GM12878 (cell line): ENCODE measurements around the gene LDLRAD3. TPM values are rescaled to one million over a fixed set of nuclear protein-coding genes. Genes with fewer than 3 reads are reported as not detected.

Experiments used
- ATAC-seq: fragments of 200-7000 bp; cut with Tn5 transposase; 3 replicates; pipeline ENCODE4 v1.9.1; 2020; ENCODE audit warnings: mild to moderate bottlenecking, moderate library complexity
- BruUV-seq: library from RNA; stranded (reverse); fragments of 400-500 nt; replicated peaks from 2 replicates; lab custom pipeline; 2021; lab: Mats Ljungman, UMichigan
- CTCF ChIA-PET: fragments of 300-600 bp; sonication (Branson Sonifier 250); formaldehyde crosslinking; extraction: SDS; loops from one replicate; lab custom pipeline; 2021; ENCODE audit warnings: inconsistent platforms; lab: Yijun Ruan, JAX
- POLR2A ChIA-PET: fragments of 350-600 bp; formaldehyde crosslinking; extraction: SDS; loops from one replicate; lab custom pipeline; 2021; ENCODE audit warnings: inconsistent platforms; lab: Charles Lee
- RAD21 ChIA-PET: fragments of 300-600 bp; sonication (Branson Sonifier 250); formaldehyde crosslinking; loops from one replicate; lab custom pipeline; 2023; ENCODE audit warnings: antibody characterized with exemption; ENCODE audit not compliant: unreplicated experiment; lab: Charles Lee
- SMC1A ChIA-PET: fragments of 300-600 bp; sonication (Branson Sonifier 250); formaldehyde crosslinking; loops from one replicate; lab custom pipeline; 2023; ENCODE audit not compliant: unreplicated experiment, uncharacterized antibody; lab: Charles Lee
- DNase-seq: peaks from one replicate; pipeline ENCODE4 v3.0.0-alpha.2; 2011; ENCODE audit warnings: low read depth, low spot score
- FAIRE-seq: peaks from 3 replicates; lab custom pipeline; 2011; peaks lifted over from hg19 to GRCh38; lab: Jason Lieb, UNC
- H2AFZ ChIP-seq: 2 replicates; pipeline ENCODE4 v1.6.0; 2011; ENCODE audit warnings: low read depth, low read length, control low read depth; ENCODE audit not compliant: control insufficient read depth
- H3K27ac ChIP-seq: 2 replicates; pipeline ENCODE4 v1.5.1; 2011; ENCODE audit warnings: control low read depth; ENCODE audit not compliant: control insufficient read depth, insufficient read depth
- H3K27me3 ChIP-seq, 2 experiments: replicated peaks in 1 of 2; 2 replicates each; pipeline versions ENCODE4 v1.6.0 to v1.6.1; 2011; ENCODE audit warnings: low read length in 1 of 2; ENCODE audit not compliant: control insufficient read depth in 2 of 2, insufficient read depth in 2 of 2
- H3K36me3 ChIP-seq, 2 experiments: 2 replicates each; pipeline ENCODE4 v1.5.1; 2011; ENCODE audit warnings: low read length in 1 of 2; ENCODE audit not compliant: control insufficient read depth in 2 of 2, insufficient read depth in 2 of 2
- H3K4me1 ChIP-seq: 2 replicates; pipeline ENCODE4 v1.6.1; 2011; ENCODE audit warnings: mild to moderate bottlenecking, low read length, moderate library complexity, mixed read lengths; ENCODE audit not compliant: control insufficient read depth, insufficient read depth
- H3K4me2 ChIP-seq: 2 replicates; pipeline ENCODE4 v1.6.0; 2011; ENCODE audit warnings: control low read depth; ENCODE audit not compliant: control insufficient read depth, insufficient read depth
- H3K4me3 ChIP-seq: fragments of 200-600 bp; sonication (generic); 2 replicates; pipeline ENCODE4 v1.5.1; 2016
- H3K79me2 ChIP-seq: 2 replicates; pipeline ENCODE4 v1.6.0; 2011; ENCODE audit warnings: low read length; ENCODE audit not compliant: control insufficient read depth, insufficient read depth
- H3K9ac ChIP-seq: 2 replicates; pipeline ENCODE4 v1.8.0; 2011; ENCODE audit warnings: low read length, control low read depth, mixed read lengths; ENCODE audit not compliant: control insufficient read depth, insufficient read depth
- H3K9me3 ChIP-seq: replicated peaks from 3 replicates; pipeline ENCODE4 v1.5.1; 2011; ENCODE audit warnings: mild to moderate bottlenecking, low read length; ENCODE audit not compliant: control insufficient read depth, insufficient read depth
- H4K20me1 ChIP-seq: 2 replicates; pipeline ENCODE4 v1.6.0; 2011; ENCODE audit not compliant: control insufficient read depth, insufficient read depth
- ATF3 ChIP-seq: IDR thresholded peaks from 2 replicates; pipeline ENCODE4 v1.6.1; 2011; ENCODE audit warnings: low read depth, mild to moderate bottlenecking, low read length, moderate library complexity, borderline replicate concordance; ENCODE audit errors: extremely low read depth
- BACH1 ChIP-seq: fragments of 450-650 bp; IDR thresholded peaks from 2 replicates; pipeline ENCODE4 v1.6.1; 2017; ENCODE audit warnings: mild to moderate bottlenecking, borderline replicate concordance
- CHD2 ChIP-seq: IDR thresholded peaks from 2 replicates; pipeline ENCODE4 v1.6.1; 2011; ENCODE audit warnings: low read depth, low read length, improper control_type of control experiment, borderline replicate concordance
- EGR1 ChIP-seq, 2 experiments: IDR thresholded peaks; 1 replicate in 1 of 2; 2 replicates in 1 of 2; pipeline ENCODE4 v1.6.1; 2011 to 2012; ENCODE audit warnings: low read depth in 2 of 2, low read length in 2 of 2, borderline replicate concordance in 1 of 2, mild to moderate bottlenecking in 1 of 2, moderate library complexity in 1 of 2
- FOXM1 ChIP-seq: IDR thresholded peaks from 2 replicates; pipeline ENCODE4 v1.6.1; 2012; ENCODE audit warnings: low read depth, mild to moderate bottlenecking, inconsistent platforms, low read length, moderate library complexity
- HDAC6 ChIP-seq: fragments of 200-600 bp; sonication (generic); IDR thresholded peaks from one replicate; pipeline ENCODE4 v1.8.0; 2017; ENCODE audit warnings: antibody characterized with exemption; ENCODE audit not compliant: unreplicated experiment
- HDGF ChIP-seq: fragments of 450-650 bp; IDR thresholded peaks from 2 replicates; pipeline ENCODE4 v1.6.1; 2016; ENCODE audit warnings: antibody characterized with exemption
- LARP7 ChIP-seq: fragments of 450-650 bp; IDR thresholded peaks from 2 replicates; pipeline ENCODE4 v1.6.1; 2017; ENCODE audit warnings: mild to moderate bottlenecking
- MLLT1 ChIP-seq: fragments of 450-650 bp; IDR thresholded peaks from 2 replicates; pipeline ENCODE4 v1.6.1; 2016; ENCODE audit warnings: mild to moderate bottlenecking
- NFIC ChIP-seq: IDR thresholded peaks from 2 replicates; pipeline ENCODE4 v1.6.1; 2012; ENCODE audit warnings: low read depth, mild to moderate bottlenecking, inconsistent platforms, low read length, moderate library complexity
- NFXL1 ChIP-seq: fragments of 450-650 bp; IDR thresholded peaks from 2 replicates; pipeline ENCODE4 v1.6.1; 2017; ENCODE audit warnings: antibody characterized with exemption, mild to moderate bottlenecking, borderline replicate concordance
- NFYA ChIP-seq: IDR thresholded peaks from 2 replicates; pipeline ENCODE4 v1.6.1; 2011; ENCODE audit warnings: low read depth, mild to moderate bottlenecking, low read length, improper control_type of control experiment, borderline replicate concordance
- SREBF2 ChIP-seq: IDR thresholded peaks from 2 replicates; pipeline ENCODE4 v1.6.1; 2012; ENCODE audit warnings: mild to moderate bottlenecking, low read length
- SRF ChIP-seq, 2 experiments: IDR thresholded peaks; 2 replicates each; pipeline ENCODE4 v1.6.1; 2011; ENCODE audit warnings: low read depth in 2 of 2, low read length in 2 of 2, mild to moderate bottlenecking in 1 of 2, moderate library complexity in 1 of 2
- ZBTB33 ChIP-seq: fragments of 450-650 bp; IDR thresholded peaks from 2 replicates; pipeline ENCODE4 v1.6.1; 2017; ENCODE audit warnings: mild to moderate bottlenecking
- WGBS: methylation state at CpG from one replicate; pipeline ENCODE4 v1.1.6; 2016; ENCODE audit warnings: low lambda C conversion rate; ENCODE audit not compliant: insufficient replicate concordance, insufficient coverage; ENCODE audit errors: missing lambda C conversion rate; 5-methylcytosine and 5-hydroxymethylcytosine counted together
- in situ Hi-C: fragments of 300-500 bp; cut with MboI; formaldehyde crosslinking; loops from 9 replicates; pipeline ENCODE4 v1.14.3; 2018; ENCODE audit warnings: mixed read lengths
- intact Hi-C: fragments of 100-400 bp; cut with micrococcal nuclease; formaldehyde crosslinking; loops from one replicate; pipeline ENCODE4 v1.14.2; 2022; ENCODE audit not compliant: unreplicated experiment
- polyA plus RNA-seq, 11 experiments: library from polyadenylated mRNA; depleted of rRNA in 4 of 11; unstranded in 6 of 11; stranded (reverse) in 5 of 11; fragments of >200 nt; fragmentation: Nextera tagmentation in 4 of 11; fragmentation: Illumina TruSeq in 1 of 11; extraction: Ambion mirVana in 4 of 11; extraction: Trizol in 1 of 11; gene quantifications; 1 replicate in 1 of 11; 2 replicates in 10 of 11; pipeline versions ENCODE4 v1.2.1 to v1.2.3, GENCODE V29; 2011 to 2016; ENCODE audit warnings: inconsistent platforms in 2 of 11, missing spikeins in 2 of 11, low read depth in 1 of 11
- total RNA-seq, 4 experiments: library from RNA; depleted of rRNA in 3 of 4; stranded (reverse); fragments of >200 nt in 3 of 4; fragmentation: Illumina TruSeq in 1 of 4; extraction: Trizol in 1 of 4; gene quantifications; 2 replicates each; pipeline versions ENCODE4 v1.2.1 to v1.2.3, GENCODE V29; 2013 to 2021

LDLRAD3 gene
- total and polyA plus RNA-seq, 10 of the 15 experiments (the other 5 are each of a cell fraction or from before 2014, with no cell fraction given): 2.5 to 17.2 (median 10.7) TPM

- H3K4me3 ChIP-seq: no peak overlapping the region
- no peaks in the 10 kb centered on the region for H3K79me2 ChIP-seq
- in situ Hi-C loops (no loop called here), intact Hi-C loops (no loop called here)
- peaks cover 0 to 2% of the 10 kb centered on the region in 2 experiments; a peak in 1 of 4 replicates for H3K27me3 ChIP-seq
- no peaks in the 10 kb centered on the region; the same call in 2 of the 3 replicates for H3K9me3 ChIP-seq
- no TSS peak for BruUV-seq
- POLR2A ChIA-PET: interaction anchor here (0.5 kb wide), 1 partner anchor 431 kb away, joined by 3 read pairs; no protein-coding TSS in a partner anchor
- WGBS: 2% methylated on average over 4 of the region's 4 CpGs
- H3K4me1 ChIP-seq: no peaks in the 10 kb centered on the region; the same call in 1 of the 2 replicates
- CTCF ChIA-PET: interaction anchor here (0.7 kb wide), 1 partner anchor 23 kb away, joined by 3 read pairs; no protein-coding TSS in a partner anchor
- RAD21 ChIA-PET: interaction anchor here (0.5 kb wide), 1 partner anchor 41 kb away, joined by 3 read pairs; no protein-coding TSS in a partner anchor
- no peak overlapping the region for H3K27ac ChIP-seq
- no peak overlapping the region for H2AFZ ChIP-seq
- no peaks in the 10 kb centered on the region for H4K20me1 ChIP-seq
- SMC1A ChIA-PET: interaction anchor here (0.8 to 0.9 kb wide), 2 partner anchors 40 to 166 kb away, joined by 3 read pairs; no protein-coding TSS in a partner anchor
- no peak overlapping the region for H3K4me2 ChIP-seq
- FAIRE-seq (no peak), DNase-seq (no peak), ATAC-seq (no peak)
- no peaks in the 10 kb centered on the region for H3K36me3 ChIP-seq
- H3K9ac ChIP-seq: no peak overlapping the region
- TF ChIP-seq SREBF2: no peak
- TF ChIP-seq NFYA: no peak
- TF ChIP-seq LARP7: no peak
- TF ChIP-seq ZBTB33: no peak
- TF ChIP-seq HDAC6: no peak
- TF ChIP-seq NFIC: no peak
- TF ChIP-seq EGR1 (IDR thresholded peaks at IDR 0.05; ENCODE audit: borderline replicate concordance in 1 of 2, low read depth in 2 of 2, low read length in 2 of 2): no peak
- no peak for TF ChIP-seq SRF (IDR thresholded peaks at IDR 0.05; ENCODE audit: low read depth in 2 of 2, low read length in 2 of 2)
- TF ChIP-seq HDGF: no peak
- no peak for TF ChIP-seq ATF3
- no peak for TF ChIP-seq CHD2
- TF ChIP-seq FOXM1: no peak
- no peak for TF ChIP-seq NFXL1
- TF ChIP-seq MLLT1: no peak
- no peak for TF ChIP-seq BACH1
These were observed 148.6 kb downstream of the LDLRAD3 start for GRCh38 chr11:36092314-36093030.
